ENCODE measurements around the gene AUP1.

The AUP1 gene

DNA sequence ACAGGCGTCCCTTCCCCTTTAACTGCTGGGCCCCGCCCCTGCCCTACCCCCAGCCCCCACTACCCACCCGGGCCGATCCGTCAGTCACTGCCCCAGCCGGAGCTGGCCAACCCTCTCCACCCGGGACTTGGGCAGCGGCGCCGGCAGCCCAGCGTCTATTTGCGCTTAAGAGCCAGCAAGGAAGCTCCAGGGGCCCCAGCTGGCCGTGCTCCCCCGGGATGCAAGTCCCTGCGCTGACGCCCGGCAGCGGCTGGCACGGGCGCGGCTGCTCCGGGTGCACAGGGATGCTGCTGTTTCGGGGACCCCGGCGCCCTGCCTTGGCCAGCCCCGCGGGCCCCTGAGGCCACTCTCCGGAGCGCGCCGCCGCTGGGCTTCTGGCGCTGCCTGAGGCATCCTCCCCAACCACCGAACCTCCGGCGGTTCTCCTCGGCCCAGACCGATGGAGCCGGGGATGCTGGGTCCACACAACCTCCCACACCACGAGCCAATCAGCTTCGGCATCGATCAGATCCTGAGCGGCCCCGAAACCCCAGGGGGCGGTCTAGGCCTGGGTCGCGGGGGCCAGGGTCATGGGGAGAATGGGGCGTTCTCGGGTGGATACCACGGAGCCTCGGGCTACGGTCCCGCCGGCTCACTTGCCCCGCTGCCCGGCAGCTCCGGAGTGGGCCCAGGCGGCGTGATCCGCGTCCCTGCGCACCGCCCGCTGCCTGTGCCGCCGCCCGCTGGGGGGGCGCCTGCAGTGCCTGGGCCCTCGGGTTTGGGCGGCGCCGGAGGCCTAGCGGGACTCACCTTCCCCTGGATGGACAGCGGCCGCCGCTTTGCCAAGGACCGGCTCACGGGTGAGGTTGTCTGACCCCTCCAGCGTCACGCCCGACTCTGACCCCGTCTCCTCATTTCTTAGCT is 14.9 kb downstream of the AUP1 start, which contains the start of gene TLX2:
Gene TLX2, plus strand, starts transcription at position 83 of the 903 bp plus-strand sequence. Its CDS starts 357 bp downstream, at position 440.
- peak within 1 kb of the TSS; percentile 74 for H3K4me3 Mint-ChIP-seq
- peaks cover 73% of the 10 kb centered on the region for H3K27me3 Mint-ChIP-seq
- H3K9me3 Mint-ChIP-seq = no peaks in the 10 kb centered on the region
- peaks cover 20% of the 10 kb centered on the region for H3K4me1 Mint-ChIP-seq
- peak within 1 kb of the TSS; percentile 27 for H3K27ac Mint-ChIP-seq
- ATAC-seq = peak; percentile 20
- H3K36me3 Mint-ChIP-seq = no peaks in the 10 kb centered on the region

GRCh38 chr2:74513605-74514367 is 15.7 kb downstream of the AUP1 start:
- Mint-ChIP-seq H3K27ac (no peak overlapping the region), H3K4me1 (peaks cover 21% of the 10 kb centered on the region), H3K36me3 (no peaks in the 10 kb centered on the region), H3K9me3 (no peaks in the 10 kb centered on the region), H3K4me3 (no peak overlapping the region), H3K27me3 (peaks cover 65% of the 10 kb centered on the region)
- ATAC-seq = no peak

- no peak overlapping the region for H3K4me3 Mint-ChIP-seq
- peaks cover 57% of the 10 kb centered on the region for H3K27me3 Mint-ChIP-seq
- H3K4me1 Mint-ChIP-seq = peaks cover 29% of the 10 kb centered on the region
- no peaks in the 10 kb centered on the region for H3K9me3 Mint-ChIP-seq
- no peaks in the 10 kb centered on the region for H3K36me3 Mint-ChIP-seq
- ATAC-seq = no peak
- H3K27ac Mint-ChIP-seq = no peak overlapping the region
Measured at GRCh38 chr2:74512744-74513604, 16.5 kb downstream of the AUP1 start.

DNA sequence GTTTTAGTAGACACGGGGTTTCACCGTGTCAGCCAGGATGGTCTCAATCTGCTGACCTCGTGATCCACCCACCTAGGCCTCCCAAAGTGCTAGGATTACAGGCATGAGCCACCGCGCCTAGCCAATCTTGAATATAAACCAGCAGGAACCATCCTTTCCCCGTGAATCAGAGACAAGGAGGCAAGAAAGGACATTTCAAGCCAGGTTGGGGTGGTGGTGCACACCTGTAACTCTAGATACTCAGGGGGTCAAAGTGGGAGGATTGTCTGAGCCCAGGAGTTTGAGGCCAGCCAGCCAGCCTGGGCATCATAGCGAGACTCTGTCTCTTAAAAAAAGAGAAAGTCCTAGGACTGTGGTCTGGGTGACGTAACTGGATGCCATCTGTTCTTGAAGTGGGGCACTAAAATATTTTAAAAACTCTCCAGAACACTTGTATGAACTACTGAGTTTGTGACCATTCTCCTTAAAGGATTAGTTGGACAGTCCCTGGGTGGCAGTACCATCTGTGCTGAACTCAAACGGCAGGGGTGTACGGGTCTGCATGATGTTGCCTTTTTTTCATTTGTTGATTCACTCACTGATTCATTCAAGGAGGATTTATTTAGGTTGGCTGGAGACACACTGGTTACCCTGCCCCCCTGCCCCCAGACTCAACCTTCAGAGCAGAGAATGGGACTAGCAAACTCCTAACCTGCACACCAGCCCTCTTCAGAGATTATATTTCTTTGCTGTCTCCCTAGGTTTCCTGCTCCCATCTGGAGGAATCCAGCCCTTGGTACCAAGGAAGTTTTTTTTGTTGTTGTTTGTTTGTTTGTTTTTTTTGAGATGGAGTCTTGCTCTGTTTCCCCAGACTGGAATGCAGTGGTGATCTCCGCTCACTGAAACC is 18.2 kb downstream of the AUP1 start:
- ATAC-seq = no peak
- Mint-ChIP-seq H3K27me3 (peaks cover 40% of the 10 kb centered on the region), H3K4me1 (peaks cover 33% of the 10 kb centered on the region), H3K9me3 (no peaks in the 10 kb centered on the region), H3K27ac (no peak overlapping the region), H3K36me3 (peaks cover 4% of the 10 kb centered on the region), H3K4me3 (no peak overlapping the region)

DNA sequence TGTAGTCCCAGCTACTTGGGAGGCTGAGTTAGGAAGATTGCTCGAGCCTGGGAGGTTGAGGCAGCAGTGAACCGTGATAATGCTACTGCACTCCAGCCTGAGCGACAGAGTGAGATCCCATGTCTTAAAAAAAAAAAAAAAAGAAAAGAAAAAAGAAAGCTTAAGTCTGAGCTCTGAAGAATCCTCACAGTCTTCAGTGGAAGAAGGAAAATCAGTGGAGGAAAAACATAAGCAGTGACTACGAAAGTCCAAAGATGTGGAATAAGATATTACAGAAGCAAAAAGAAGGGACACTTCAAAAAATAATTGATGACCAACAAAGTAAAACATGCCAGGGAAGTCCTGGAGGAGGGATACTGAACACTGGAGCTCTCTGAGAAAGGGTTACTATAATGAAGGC is 19.2 kb downstream of the AUP1 start:
- H3K27me3 Mint-ChIP-seq = peaks cover 30% of the 10 kb centered on the region
- peaks cover 32% of the 10 kb centered on the region for H3K4me1 Mint-ChIP-seq
- no peak overlapping the region for H3K27ac Mint-ChIP-seq
- H3K36me3 Mint-ChIP-seq = peaks cover 12% of the 10 kb centered on the region
- no peak for ATAC-seq
- H3K4me3 Mint-ChIP-seq = no peak overlapping the region
- H3K9me3 Mint-ChIP-seq = no peaks in the 10 kb centered on the region

- peak; percentile 22 for ATAC-seq
- Mint-ChIP-seq H3K9me3 (no peaks in the 10 kb centered on the region), H3K4me3 (peak overlapping the region; percentile 89), H3K27me3 (peaks cover 26% of the 10 kb centered on the region), H3K27ac (peak overlapping the region; percentile 97), H3K4me1 (peaks cover 47% of the 10 kb centered on the region), H3K36me3 (peaks cover 24% of the 10 kb centered on the region)
Measured at GRCh38 chr2:74507926-74508520, 21.5 kb downstream of the AUP1 start.

- Mint-ChIP-seq H3K27ac (peak within 1 kb of the TSS; percentile 97), H3K9me3 (no peaks in the 10 kb centered on the region), H3K4me3 (peak within 1 kb of the TSS; percentile 89), H3K4me1 (peaks cover 53% of the 10 kb centered on the region), H3K27me3 (peaks cover 20% of the 10 kb centered on the region), H3K36me3 (peaks cover 24% of the 10 kb centered on the region)
- peak; percentile 95 for ATAC-seq
Measured at GRCh38 chr2:74507145-74507925, 22.2 kb downstream of the AUP1 start, which contains the start of gene PCGF1. Gene PCGF1 (minus strand): TSS chr2:74507695. CDS start chr2:74507668, 27 bp downstream.

GRCh38 chr2:74505448-74506246 is 23.9 kb downstream of the AUP1 start:
- Mint-ChIP-seq H3K4me1 (peaks cover 63% of the 10 kb centered on the region), H3K36me3 (peaks cover 24% of the 10 kb centered on the region), H3K9me3 (no peaks in the 10 kb centered on the region), H3K4me3 (no peak overlapping the region), H3K27me3 (peaks cover 28% of the 10 kb centered on the region), H3K27ac (peak overlapping the region; percentile 80)
- ATAC-seq = no peak

GRCh38 chr2:74504591-74504990 is 24.9 kb downstream of the AUP1 start:
- peaks cover 39% of the 10 kb centered on the region for H3K27me3 Mint-ChIP-seq
- no peak for ATAC-seq
- H3K36me3 Mint-ChIP-seq = peaks cover 24% of the 10 kb centered on the region
- H3K9me3 Mint-ChIP-seq = no peaks in the 10 kb centered on the region
- peak overlapping the region; percentile 76 for H3K4me3 Mint-ChIP-seq
- H3K27ac Mint-ChIP-seq = peak overlapping the region; percentile 80
- peaks cover 70% of the 10 kb centered on the region for H3K4me1 Mint-ChIP-seq

DNA sequence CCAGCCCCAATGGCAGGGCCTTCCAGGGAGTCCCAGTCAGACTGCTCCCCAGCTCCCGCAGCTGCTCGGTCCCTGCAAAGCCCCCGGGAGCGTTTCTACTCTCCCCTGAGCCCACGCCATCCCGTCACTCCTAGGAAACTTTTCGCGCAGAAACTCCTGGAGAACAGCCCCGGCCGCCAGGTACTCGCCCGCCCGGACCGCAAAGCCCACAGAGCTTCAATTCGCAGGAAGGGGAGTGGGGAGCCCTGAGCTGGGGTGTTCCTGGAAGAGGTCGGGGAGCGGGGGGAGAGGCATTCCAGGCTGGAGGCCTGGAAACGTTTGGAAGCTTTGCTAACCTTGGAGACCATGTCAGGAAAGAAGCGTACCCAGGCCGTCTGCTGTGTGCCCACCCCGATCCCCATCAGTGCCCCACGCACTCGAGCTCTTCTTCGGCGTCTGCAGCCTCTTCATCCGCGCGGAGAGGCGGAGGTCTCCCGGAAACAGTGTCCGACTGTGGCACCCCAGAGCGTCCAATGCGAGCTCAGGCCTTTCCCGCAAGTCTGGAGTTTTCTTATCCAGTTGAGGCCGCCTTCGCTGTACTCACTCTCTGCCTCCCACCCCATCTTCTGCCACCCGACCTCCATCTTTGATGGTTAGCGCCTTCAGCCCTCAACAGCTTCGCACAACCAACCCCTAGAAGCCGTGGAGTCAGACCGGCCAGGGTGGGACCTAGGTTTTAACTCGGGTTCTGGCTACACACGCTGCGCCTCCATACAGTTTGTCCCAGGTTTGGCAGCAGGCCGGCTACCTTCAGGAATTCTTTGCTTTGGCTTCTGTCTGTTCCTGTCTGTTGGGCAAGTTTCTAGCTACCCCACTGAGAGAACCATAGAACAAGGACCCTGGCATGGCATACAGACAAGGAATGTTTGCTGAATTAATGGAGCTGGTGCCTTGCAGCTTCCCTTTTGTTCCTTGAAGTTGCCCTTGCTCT is 25.7 kb downstream of the AUP1 start:
- peaks cover 47% of the 10 kb centered on the region for H3K27me3 Mint-ChIP-seq
- no peaks in the 10 kb centered on the region for H3K9me3 Mint-ChIP-seq
- H3K4me3 Mint-ChIP-seq = peak overlapping the region; percentile 76
- no peak for ATAC-seq
- peaks cover 24% of the 10 kb centered on the region for H3K36me3 Mint-ChIP-seq
- H3K4me1 Mint-ChIP-seq = peaks cover 76% of the 10 kb centered on the region
- peak overlapping the region; percentile 80 for H3K27ac Mint-ChIP-seq

DNA sequence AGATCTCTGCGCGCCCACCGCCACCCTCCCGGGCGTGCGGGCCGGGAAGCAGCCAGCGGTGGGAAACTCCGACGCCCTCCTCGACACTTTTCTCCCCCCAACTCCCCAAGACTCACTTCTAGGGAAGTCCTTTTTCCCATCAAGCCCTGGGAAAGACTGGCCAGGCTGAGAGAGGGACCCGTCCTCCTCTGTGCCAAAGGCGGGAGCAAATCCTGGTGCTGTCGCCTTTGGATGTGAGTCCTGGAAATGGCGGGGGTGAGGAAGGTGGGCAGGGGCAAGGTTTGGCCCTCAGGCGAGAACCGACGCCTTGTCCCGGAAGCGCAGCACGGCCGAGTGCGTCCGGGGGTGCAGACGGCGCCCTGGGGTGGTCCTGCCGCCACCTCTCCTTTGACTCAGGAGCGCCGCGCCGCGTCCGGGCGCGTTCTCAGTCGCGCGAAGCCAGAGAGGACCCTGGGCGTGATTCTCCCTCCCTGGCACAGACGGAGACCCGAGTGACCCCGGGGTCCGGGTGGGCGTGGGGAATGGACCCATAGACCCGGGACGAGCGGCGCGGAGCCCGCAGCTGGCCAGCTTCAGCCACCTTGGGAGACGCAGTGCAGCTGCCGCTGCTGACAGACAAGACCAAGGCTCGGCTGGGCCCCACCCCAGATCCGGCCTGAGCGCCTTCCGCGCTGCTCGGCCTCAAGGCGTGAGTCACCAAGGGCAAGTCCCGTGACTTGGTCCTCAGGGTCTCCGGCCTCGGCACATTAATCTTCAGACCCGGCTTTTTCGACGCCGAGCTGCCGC is 26.6 kb downstream of the AUP1 start:
- H3K27ac Mint-ChIP-seq = peak overlapping the region; percentile 80
- no peaks in the 10 kb centered on the region for H3K9me3 Mint-ChIP-seq
- peaks cover 24% of the 10 kb centered on the region for H3K36me3 Mint-ChIP-seq
- peaks cover 56% of the 10 kb centered on the region for H3K27me3 Mint-ChIP-seq
- peak overlapping the region; percentile 76 for H3K4me3 Mint-ChIP-seq
- H3K4me1 Mint-ChIP-seq = peaks cover 76% of the 10 kb centered on the region
- peak; percentile 61 for ATAC-seq

All from stimulated activated memory B cell treated with anti-CD40 and anti-IgM and Interleukin-4, amounts not matched to agents 10 μg/mL and 1 μg/mL and 100 μg/mL, for 72 hours (primary cell).